T-helper 22 cell (primary cell): ENCODE data around the gene GNAL.

Experiments
- DNase-seq: peaks from one replicate; pipeline ENCODE4 v3.0.0-alpha.2; 2020; ENCODE audit warnings: low read depth

The GNAL gene

DNA sequence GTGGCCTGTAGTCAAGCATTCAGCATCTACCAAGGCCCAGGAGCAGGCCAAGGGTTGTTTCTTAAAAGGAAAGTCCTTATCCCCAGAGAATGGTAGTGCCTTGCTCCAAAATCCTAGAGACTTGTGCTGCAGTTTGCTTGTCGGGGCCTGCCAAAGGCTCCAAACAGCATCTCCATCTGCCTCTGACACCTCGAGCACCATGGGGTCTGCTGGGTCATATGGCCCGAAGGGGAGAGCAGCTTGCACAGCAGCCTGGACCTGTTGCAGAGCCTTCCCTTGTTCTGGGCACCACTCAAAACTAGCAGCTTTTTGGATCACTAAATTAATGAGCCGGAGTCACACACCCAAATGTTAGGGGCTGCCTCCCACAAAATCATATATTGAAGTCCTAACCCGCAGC, 35.7 kb downstream of the GNAL start:
- no peak for DNase-seq

DNA sequence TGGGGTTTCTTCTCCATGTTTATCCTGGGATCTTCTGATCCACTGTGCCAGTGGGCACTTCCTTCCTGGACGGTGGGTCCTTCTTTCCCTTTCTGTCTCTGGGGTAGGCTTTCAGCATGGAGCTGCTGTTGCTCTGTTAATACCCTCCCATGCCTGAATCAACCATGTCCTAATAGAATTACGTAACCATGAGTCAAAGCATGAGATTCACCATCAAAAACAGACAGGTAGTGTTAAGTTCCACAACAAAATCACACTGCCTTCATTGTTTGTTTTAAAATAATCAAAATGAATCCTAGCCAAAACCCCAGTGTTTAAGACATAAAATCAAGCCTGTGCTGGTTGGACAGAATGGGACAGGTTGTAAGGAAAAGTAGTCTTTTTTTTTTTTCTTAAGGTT, 37.5 kb downstream of the GNAL start:
- no peak for DNase-seq

DNA sequence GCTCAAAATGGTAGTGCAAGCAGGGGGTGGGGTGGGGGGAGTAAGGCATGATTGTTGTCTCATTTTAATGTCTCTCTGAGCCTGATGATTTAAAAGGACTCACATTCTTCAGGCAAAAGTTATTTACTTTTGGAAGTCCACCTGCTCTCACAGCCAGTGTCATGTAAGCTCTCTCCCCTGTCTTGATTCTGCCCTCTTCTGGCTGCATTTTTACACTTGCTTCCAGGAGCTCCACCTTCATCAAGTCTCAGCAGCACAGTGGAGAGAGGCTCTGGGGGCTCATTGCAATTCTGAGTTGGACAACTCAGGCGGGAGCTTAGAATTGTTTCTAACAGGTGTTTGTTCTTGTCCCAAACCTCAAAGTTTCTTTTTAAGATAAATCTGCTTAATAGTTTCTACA, 39.2 kb downstream of the GNAL start:
- DNase-seq, result no peak

GRCh38 chr18:11729556-11729955, 40.5 kb downstream of the GNAL start:
- DNase-seq, result no peak

DNA sequence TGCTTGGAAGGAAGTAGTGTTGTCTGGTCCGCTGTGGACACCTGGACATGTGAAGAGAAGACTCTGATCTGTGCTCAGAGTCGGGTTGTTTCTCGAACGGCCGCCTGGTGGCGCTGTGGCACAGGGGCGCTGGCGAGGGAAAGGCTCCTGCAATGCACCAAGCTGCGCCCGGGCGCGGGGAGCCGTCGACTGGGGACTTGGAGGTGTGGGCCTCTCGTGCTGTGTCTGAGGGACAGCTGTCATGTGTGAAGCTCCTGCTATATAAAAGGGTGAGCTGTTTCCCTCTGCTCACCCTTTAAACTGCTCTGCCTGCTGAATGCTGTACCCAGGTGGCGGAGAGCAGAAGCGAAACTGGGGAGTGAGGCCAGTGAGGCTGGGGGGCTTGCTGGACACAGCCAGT, 44.0 kb downstream of the GNAL start:
- DNase-seq, result peak; percentile 7

DNA sequence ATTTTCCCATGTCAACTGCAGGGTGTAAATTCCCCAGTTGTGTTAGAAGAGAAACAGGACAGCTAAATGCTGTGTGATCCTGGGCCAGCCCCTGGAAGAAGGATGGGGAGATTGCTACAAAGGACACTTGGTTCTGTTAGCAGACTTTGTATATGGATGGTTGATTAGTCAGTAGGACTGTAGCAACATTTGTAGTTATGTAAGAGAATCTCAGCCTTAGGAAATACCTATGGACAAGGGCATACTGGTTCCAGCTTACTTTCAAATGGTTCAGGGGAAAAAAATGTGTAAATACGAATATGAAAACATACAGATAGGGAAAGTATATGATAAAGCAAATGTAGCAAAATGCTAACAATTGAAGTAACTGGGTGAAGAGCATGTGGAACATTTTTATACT, 47.6 kb downstream of the GNAL start:
- no peak for DNase-seq

DNA sequence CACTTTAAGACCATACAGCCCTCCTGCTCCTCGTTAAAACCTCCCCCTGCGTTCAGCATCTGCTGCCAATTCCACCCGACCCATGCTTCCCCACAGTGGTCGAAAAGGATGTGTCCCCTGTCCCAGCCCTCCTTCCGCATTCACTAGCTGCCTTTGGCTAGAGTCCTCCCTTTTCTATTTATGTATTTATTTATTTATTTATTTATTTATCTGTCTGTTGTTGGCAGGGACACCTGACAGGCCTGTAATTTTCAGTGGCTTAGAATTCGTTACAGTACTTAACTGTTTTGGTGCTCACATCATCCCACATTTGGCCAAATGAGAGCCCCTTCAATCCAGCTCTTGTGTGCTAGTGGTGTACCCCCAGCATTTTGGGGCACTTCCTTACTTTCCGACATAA, 50.8 kb downstream of the GNAL start:
- DNase-seq, result no peak

DNA sequence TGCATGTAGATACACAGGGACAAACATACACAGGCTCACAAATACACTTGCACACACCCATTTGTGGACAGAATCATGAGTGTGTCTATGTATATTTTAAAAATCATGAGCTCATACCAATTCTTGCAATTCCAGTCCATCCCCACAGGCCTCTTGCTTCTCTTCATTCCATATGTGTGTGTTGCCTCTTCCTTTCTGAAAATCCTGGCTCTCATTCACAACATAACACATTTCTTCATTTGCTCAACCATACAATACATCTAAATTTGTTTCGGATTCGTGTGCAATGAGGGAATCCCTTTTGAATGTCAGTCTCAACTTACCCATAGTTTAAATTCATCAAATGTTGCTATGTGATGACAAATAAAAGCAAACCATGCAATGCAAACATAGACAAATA, 51.4 kb downstream of the GNAL start:
- DNase-seq, result no peak

DNA sequence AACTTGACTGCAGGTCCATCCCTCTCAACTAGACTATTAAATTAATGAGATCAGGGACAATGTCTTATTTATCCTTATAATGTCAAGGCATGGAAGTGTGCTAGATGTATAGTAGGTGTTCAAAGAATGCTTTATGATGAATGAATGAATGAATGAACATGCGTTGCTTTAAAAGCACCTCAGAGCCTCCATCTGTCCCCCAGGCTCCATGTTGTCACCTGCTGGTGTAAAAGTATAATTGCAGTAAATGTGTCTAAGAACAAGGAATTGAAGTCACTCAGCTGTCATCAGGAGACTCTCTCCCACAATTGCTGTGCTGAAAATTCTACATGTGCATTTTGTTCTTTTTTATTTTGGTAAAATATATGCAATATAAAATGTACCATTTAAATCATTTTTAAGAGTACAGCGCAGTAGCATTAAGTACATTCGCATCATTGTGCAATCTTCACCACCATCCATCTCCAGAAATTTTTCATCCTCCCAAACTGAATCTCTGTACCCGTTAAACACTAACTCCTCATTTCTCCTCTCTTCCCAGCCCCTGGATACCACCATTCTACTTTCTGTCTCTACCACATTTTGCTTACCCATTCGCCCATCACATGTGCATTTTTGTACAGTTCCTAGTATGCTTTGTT, 52.6 kb downstream of the GNAL start:
- DNase-seq, result no peak

DNA sequence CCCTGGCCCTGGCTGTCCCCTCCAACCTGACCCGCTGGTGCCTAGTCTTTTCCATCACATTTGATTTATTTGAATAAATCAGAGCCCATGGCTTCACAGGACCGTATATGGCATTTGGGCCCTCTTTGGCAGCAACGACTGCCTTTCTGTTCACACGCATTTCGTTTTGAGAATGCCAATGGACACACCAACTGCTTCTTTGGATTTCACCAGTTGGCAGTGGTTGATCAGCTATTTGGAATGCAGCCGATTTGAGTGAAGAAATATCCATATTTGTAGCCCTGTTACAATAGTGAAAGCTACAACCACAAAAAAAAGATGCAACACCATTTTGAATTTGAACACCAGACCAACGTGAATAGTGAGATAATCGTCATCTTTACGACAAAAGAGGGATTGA, 56.5 kb downstream of the GNAL start:
- DNase-seq, result no peak

DNA sequence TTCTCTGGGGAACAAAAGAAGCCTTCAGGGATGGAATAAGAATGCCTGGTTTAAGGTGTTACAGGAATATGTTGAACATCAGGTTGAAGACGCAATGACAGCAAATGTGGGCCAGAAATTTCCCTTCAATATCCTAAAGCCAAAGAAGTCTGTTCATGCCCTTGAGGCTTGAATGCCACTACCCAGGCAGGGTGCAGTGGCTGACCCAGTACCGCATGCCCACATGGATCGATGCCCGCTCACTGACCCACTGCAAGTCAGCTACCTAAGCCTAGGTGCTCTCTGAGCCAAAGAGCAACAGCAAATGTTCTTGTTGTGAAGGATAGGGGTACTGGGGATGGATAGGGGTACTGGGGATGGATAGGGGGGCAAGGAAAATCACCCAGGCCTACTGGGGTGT, 58.2 kb downstream of the GNAL start:
- no peak for DNase-seq

- no peak for DNase-seq
Measured at GRCh38 chr18:11747731-11748130, 58.7 kb downstream of the GNAL start.

DNA sequence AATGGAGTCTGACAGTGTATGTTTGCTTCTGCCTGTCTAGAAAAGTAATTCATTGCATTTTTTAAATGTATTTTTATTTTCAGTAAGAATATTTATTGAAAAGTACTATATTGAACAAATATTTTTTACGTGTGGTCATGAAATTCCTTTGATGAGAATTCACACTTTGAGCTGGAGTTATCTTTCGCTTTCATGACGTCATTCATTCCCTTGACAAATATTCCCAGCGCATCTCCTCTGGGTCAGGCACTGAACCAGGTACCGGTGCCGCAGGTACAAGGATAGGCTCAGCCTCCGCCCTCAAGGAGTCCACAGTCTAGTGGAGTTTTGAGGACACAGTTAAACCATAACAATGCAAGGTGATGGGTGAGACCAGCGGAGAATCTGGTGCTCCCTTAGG, 60.2 kb downstream of the GNAL start:
- DNase-seq, result no peak

DNA sequence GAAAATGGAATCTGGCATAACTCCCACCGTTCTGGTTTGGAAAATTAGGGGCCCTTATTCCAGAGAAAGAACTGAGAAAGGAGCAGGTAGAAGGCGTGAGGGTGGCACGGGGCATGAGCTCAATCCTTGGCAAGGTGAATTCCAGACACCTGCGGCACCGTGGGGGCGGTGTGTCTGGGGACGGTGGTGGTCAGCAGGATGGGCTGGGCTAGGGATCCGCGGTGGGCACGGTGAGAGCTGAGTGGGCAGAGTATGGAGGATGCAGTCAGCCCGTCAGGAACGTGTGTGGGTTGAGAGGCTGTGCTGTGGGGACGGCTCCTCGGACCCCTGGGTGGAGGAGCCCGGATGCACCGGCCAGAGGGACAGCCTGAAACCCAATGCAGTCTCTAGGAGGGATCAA, 61.1 kb downstream of the GNAL start:
- no peak for DNase-seq

DNA sequence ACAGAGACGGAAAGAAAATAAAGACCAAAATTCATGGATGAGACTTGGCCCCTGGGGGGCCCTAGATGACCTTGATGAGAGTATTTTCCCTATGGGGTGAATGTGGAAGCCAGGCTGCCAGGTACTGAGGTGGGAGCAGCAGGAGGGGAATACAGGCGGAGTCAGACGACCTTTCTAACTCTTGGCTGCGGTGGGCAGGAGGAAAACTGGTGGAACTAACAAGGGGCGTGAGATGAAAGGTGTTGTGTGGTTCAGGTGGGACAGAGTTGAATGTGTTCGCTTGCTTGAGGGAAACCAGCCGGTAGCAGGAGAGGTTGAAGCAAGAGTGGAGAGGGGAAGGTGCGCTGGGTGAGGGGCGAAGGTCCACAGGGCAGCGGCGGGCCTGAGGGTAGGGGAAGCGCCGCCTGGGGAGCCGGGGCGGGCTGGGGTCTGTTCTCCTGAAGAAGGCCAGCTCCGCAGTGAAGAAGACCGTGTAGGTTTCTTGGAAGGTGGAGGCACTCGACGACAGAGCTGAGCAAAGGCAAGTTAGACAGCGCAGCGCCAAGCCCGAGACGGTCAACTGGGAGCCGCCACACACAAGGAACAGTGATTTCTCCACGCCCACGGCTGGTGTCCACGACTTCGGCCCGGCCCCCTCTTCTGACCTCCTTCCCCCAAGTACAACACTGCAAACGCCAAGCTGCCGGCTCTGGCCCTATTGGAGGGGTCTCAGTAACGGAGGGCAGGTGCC, 61.7 kb downstream of the GNAL start:
- no peak for DNase-seq

- DNase-seq, result no peak
Measured at GRCh38 chr18:11751341-11752115, 62.5 kb downstream of the GNAL start.

DNA sequence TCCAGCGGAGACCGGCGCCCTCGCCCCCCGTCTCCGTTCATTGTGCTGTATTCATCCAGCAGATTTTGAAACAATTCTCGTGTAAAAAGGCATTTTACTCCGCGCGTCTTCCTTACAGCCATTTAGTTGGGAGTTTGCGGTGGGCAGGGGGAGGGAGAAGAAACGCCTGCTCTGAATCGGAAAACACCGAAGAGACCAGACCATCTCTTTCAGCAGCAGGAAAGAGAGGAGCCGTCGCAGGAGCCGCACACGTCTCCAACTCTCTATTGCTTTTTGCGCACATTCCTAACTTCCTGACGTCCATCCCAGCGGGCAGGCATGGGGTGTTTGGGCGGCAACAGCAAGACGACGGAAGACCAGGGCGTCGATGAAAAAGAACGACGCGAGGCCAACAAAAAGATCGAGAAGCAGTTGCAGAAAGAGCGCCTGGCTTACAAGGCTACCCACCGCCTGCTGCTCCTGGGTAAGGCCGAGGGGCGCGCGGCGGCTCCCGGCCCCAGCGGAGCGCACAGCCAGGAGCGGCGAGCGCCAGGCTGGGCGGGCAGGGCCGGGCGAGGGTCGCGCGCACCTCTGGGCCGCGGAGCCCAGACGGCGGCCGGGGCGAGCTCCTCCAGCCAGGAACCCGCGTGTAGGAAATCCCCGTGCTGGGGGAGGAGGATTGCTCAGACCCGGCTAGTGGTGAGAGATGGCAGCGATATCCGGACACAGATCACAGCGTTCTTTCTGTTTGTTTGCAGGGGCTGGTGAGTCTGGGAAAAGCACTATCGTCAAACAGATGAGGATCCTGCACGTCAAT, 63.2 kb downstream of the GNAL start:
- no peak for DNase-seq

GRCh38 chr18:11754979-11755378, 65.9 kb downstream of the GNAL start:
- no peak for DNase-seq

GRCh38 chr18:11757084-11757590, 68.1 kb downstream of the GNAL start:
- DNase-seq, result no peak

GRCh38 chr18:11759456-11759855, 70.4 kb downstream of the GNAL start:
- no peak for DNase-seq

GRCh38 chr18:11760498-11761167, 71.6 kb downstream of the GNAL start:
- no peak for DNase-seq

DNA sequence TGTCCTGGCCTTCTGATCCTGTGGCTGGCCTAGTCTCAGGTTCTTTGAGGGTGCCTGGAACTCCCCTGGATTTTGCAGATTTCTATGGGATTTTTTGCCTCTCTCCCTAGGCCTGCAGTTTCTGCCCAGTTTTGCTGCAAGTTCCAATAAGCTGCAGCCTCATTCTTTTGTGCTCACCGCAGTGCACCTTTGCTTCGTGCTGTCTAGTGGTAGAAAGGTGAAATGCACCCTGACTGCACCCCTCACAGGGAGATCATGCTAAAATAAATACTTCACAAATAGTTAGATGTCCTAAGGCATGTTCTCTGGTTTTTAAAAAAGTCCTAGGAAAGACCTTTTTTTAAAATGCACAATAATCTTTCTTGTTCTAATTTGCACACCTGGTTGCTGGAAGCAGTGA, 72.5 kb downstream of the GNAL start:
- no peak for DNase-seq
